A549 (cell line): ENCODE results near the gene DPYD. TPM values are rescaled to one million over a fixed set of nuclear protein-coding genes. Genes with fewer than 3 reads are reported as not detected.

Source experiments
- ATAC-seq, 2 experiments: fragments of 200-7000 bp in 1 of 2; fragments of >200 bp in 1 of 2; cut with Nextera tagmentation in 1 of 2; cut with Tn5 transposase in 1 of 2; 3 replicates each; pipeline versions ENCODE4 v1.8.0 to v1.9.1; 2018 to 2020; ENCODE audit warnings: mild to moderate bottlenecking in 1 of 2, moderate library complexity in 1 of 2
- CTCF ChIA-PET: fragments of 300-600 bp; sonication (Branson Sonifier 250); formaldehyde crosslinking; extraction: SDS; loops from one replicate; lab custom pipeline; 2021; ENCODE audit warnings: antibody characterized with exemption, inconsistent platforms; lab: Yijun Ruan, JAX
- POLR2A ChIA-PET: fragments of 350-600 bp; formaldehyde crosslinking; extraction: SDS; loops from one replicate; lab custom pipeline; 2021; ENCODE audit warnings: antibody characterized with exemption, inconsistent platforms; lab: Yijun Ruan, JAX
- DNase-seq, 2 experiments: peaks; one replicate each; pipeline versions ENCODE4 v3.0.0 to v3.0.0-alpha.2; 2011 to 2016; ENCODE audit warnings: low read depth in 1 of 2, low spot score in 1 of 2
- FAIRE-seq: peaks from 2 replicates; lab custom pipeline; 2011; peaks lifted over from hg19 to GRCh38; lab: Jason Lieb, UNC
- H3K27ac ChIP-seq, 2 experiments: fragments of >200 bp; sonication (Bioruptor Twin); formaldehyde crosslinking; 3 replicates each; pipeline ENCODE4 v1.5.1; 2016 to 2017
- H3K4me1 ChIP-seq: fragments of >200 bp; sonication (Bioruptor Twin); formaldehyde crosslinking; 3 replicates; pipeline ENCODE4 v1.6.1; 2016
- H3K4me2 ChIP-seq: fragments of >200 bp; sonication (Bioruptor Twin); formaldehyde crosslinking; 3 replicates; pipeline ENCODE4 v1.6.1; 2016
- H3K4me3 ChIP-seq: fragments of >200 bp; sonication (Bioruptor Twin); formaldehyde crosslinking; 3 replicates; pipeline ENCODE4 v1.5.1; 2016
- H3K9me3 ChIP-seq: fragments of >200 bp; sonication (Bioruptor Twin); formaldehyde crosslinking; 3 replicates; pipeline ENCODE4 v1.6.1; 2016
- BHLHE40 ChIP-seq: IDR thresholded peaks from 2 replicates; pipeline ENCODE4 v1.6.1; 2012; ENCODE audit warnings: low read depth, low read length, inconsistent platforms
- CBX2 ChIP-seq: fragments of 200-600 bp; sonication (generic); IDR thresholded peaks from 2 replicates; pipeline ENCODE4 v1.6.1; 2016; ENCODE audit warnings: low read depth, mild to moderate bottlenecking, borderline replicate concordance
- CHD2 ChIP-seq: fragments of 150-350 bp; IDR thresholded peaks from 2 replicates; pipeline ENCODE4 v1.6.1; 2014; ENCODE audit warnings: low read length; ENCODE audit not compliant: partially characterized antibody
- CHD4 ChIP-seq: fragments of 200-600 bp; sonication (generic); IDR thresholded peaks from 2 replicates; pipeline ENCODE4 v1.6.1; 2016; ENCODE audit warnings: antibody characterized with exemption, mild to moderate bottlenecking, borderline replicate concordance
- EHF ChIP-seq: fragments of 250-450 bp; sonication (Bioruptor Pico); IDR thresholded peaks from 2 replicates; pipeline ENCODE4 v1.5.0; 2020; ENCODE audit warnings: mild to moderate bottlenecking
- EHMT2 ChIP-seq: fragments of 200-600 bp; sonication (generic); IDR thresholded peaks from 2 replicates; pipeline ENCODE4 v1.6.1; 2016; ENCODE audit warnings: antibody characterized with exemption, low read depth, mild to moderate bottlenecking, moderate library complexity
- EP300 ChIP-seq, 2 experiments: fragments of >200 bp; sonication (Bioruptor Twin); formaldehyde crosslinking; IDR thresholded peaks; 2 replicates in 1 of 2; 3 replicates in 1 of 2; pipeline ENCODE4 v1.6.1; 2016 to 2017
- FOXS1 ChIP-seq: fragments of 250-450 bp; sonication (Bioruptor Pico); IDR thresholded peaks from 2 replicates; pipeline ENCODE4 v1.5.0; 2020; ENCODE audit warnings: mild to moderate bottlenecking, moderate library complexity
- HOXA7 ChIP-seq: fragments of 250-450 bp; sonication (Bioruptor Pico); IDR thresholded peaks from 2 replicates; pipeline ENCODE4 v1.5.0; 2020; ENCODE audit warnings: mild to moderate bottlenecking, moderate library complexity
- KDM1A ChIP-seq: fragments of 200-600 bp; sonication (generic); IDR thresholded peaks from 2 replicates; pipeline ENCODE4 v1.6.1; 2016; ENCODE audit warnings: low read depth, mild to moderate bottlenecking
- NPAS2 ChIP-seq: fragments of 250-450 bp; sonication (Bioruptor Pico); IDR thresholded peaks from 2 replicates; pipeline ENCODE4 v1.8.0; 2022; ENCODE audit warnings: mild to moderate bottlenecking, moderate library complexity, borderline replicate concordance
- POLR2AphosphoS2 ChIP-seq: conservative IDR thresholded peaks from 2 replicates; pipeline ENCODE4 v1.6.1; 2012; ENCODE audit warnings: low read length, improper control_type of control experiment, inconsistent platforms
- RNF2 ChIP-seq: fragments of 200-600 bp; sonication (generic); IDR thresholded peaks from 2 replicates; pipeline ENCODE4 v1.6.1; 2016; ENCODE audit warnings: low read depth, mild to moderate bottlenecking, antibody characterized with exemption, moderate library complexity, borderline replicate concordance
- SMC3 ChIP-seq: fragments of >200 bp; sonication (Bioruptor Twin); formaldehyde crosslinking; IDR thresholded peaks from 3 replicates; pipeline ENCODE4 v1.6.1; 2018; ENCODE audit warnings: inconsistent platforms
- TFCP2L1 ChIP-seq: fragments of 250-450 bp; sonication (Bioruptor Pico); IDR thresholded peaks from 2 replicates; pipeline ENCODE4 v1.5.0; 2021; ENCODE audit warnings: mild to moderate bottlenecking
- TP53 ChIP-seq: fragments of 250-450 bp; sonication (Bioruptor Pico); IDR thresholded peaks from 2 replicates; pipeline ENCODE4 v1.5.0; 2021; ENCODE audit warnings: mild to moderate bottlenecking, moderate library complexity
- ZNF302 ChIP-seq: fragments of 250-450 bp; sonication (Bioruptor Pico); IDR thresholded peaks from 2 replicates; pipeline ENCODE4 v1.9.0; 2021; ENCODE audit warnings: inconsistent platforms, mild to moderate bottlenecking, moderate library complexity
- ZSCAN20 ChIP-seq: fragments of 250-450 bp; sonication (Bioruptor Pico); IDR thresholded peaks from 2 replicates; pipeline ENCODE4 v1.8.0; 2022; ENCODE audit warnings: mild to moderate bottlenecking, moderate library complexity
- WGBS: methylation state at CpG from one replicate; pipeline ENCODE4 v1.1.6; 2017; ENCODE audit errors: missing lambda C conversion rate; 5-methylcytosine and 5-hydroxymethylcytosine counted together
- polyA plus RNA-seq, 4 experiments: library from polyadenylated mRNA; depleted of rRNA in 3 of 4; stranded (reverse); fragments of >200 nt; fragmentation: RNase III in 1 of 4; extraction: RNeasy Plus Mini Kit Qiagen cat#74134 plus additional on column Dnase treatment in 1 of 4; gene quantifications; 2 replicates in 3 of 4; 3 replicates in 1 of 4; pipeline ENCODE4 v1.2.3, GENCODE V29; 2011 to 2017
- TF ChIP-seq, protein P1 (sequence below): fragments of 250-450 bp; sonication (Bioruptor Pico); IDR thresholded peaks from 2 replicates; pipeline ENCODE4 v1.5.0; 2020; ENCODE audit warnings: low read depth, mild to moderate bottlenecking, moderate library complexity
- TF ChIP-seq, protein P2 (sequence below): IDR thresholded peaks from 2 replicates; pipeline ENCODE4 v1.6.1; 2012; ENCODE audit warnings: low read depth, borderline replicate concordance

Gene DPYD
- polyA plus RNA-seq, 2 of the 4 experiments (the other 2 are of a cell fraction) = 5.9 to 7.5 TPM

DNA sequence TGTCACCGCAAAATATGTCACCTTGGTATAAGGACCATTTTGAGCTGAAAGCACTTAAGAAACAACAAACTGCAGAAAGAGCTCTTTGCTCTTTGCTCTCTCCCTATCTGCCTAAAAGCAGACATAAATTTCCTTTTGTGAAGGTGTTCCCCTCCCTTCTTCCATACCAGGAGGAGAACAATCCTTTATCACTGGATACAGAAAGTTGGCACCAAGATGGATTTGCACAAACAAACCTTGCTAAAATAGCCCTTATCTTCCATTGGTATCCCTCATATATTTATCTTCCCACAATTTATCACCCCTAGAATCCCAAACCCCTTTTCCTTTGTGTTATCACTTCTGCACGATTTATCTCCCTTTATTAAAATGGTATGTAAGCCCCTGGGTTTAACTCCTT is 51.4 kb downstream of the DPYD start:
- Histone ChIP-seq H3K9me3 (peaks cover 2% of the 10 kb centered on the region; the same call in 1 of the 3 replicates), H3K4me2 (no peak overlapping the region), H3K27ac (no peak overlapping the region), H3K4me3 (no peak overlapping the region), H3K4me1 (no peaks in the 10 kb centered on the region)
- CTCF ChIA-PET = interaction anchor here (1.0 kb wide), 1 partner anchor 13 kb away, joined by 3 read pairs; no protein-coding TSS in a partner anchor
- ATAC-seq (no peak), DNase-seq (no peak), FAIRE-seq (no peak)
- POLR2A ChIA-PET = no interaction called here
- WGBS = 33% methylated on average over 2 of the region's 2 CpGs
- TF ChIP-seq NPAS2 (CRISPR knock-in tag) = no peak
- TF ChIP-seq FOXS1 (CRISPR knock-in tag) = no peak
- TF ChIP-seq ZSCAN20 = no peak

DNA sequence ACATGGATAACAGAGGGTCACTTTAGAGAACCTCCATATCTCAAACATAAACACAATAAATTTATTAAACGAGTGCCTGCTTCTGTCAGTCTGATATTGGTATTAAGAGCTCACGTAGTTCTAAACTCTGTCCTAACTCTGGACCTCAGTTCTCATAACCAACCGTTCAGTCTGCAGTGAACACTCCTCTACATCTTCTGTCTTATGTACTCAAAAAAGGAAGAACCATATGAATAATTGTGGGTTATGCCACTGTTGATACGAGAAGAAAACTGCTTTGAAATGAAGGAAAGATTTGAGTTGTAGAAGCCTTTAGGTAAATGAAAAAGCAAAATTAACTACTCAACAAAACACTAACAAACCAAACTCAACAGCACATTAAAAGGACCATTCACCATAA is 53.7 kb downstream of the DPYD start:
- WGBS = 82% methylated on average over 4 of the region's 4 CpGs
- ATAC-seq (no peak), DNase-seq (no peak), FAIRE-seq (no peak)
- POLR2A ChIA-PET = no interaction called here
- Histone ChIP-seq H3K9me3 (peaks cover 2% of the 10 kb centered on the region; the same call in 1 of the 3 replicates), H3K4me1 (no peaks in the 10 kb centered on the region), H3K4me2 (no peak overlapping the region), H3K4me3 (no peak overlapping the region), H3K27ac (no peak overlapping the region)
- CTCF ChIA-PET = no interaction called here
- TF ChIP-seq, protein P1, sequence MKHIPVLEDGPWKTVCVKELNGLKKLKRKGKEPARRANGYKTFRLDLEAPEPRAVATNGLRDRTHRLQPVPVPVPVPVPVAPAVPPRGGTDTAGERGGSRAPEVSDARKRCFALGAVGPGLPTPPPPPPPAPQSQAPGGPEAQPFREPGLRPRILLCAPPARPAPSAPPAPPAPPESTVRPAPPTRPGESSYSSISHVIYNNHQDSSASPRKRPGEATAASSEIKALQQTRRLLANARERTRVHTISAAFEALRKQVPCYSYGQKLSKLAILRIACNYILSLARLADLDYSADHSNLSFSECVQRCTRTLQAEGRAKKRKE (CRISPR knock-in tag) = no peak
- no peak for TF ChIP-seq RNF2
- no peak for TF ChIP-seq CHD4
- no peak for TF ChIP-seq POLR2AphosphoS2

- no peak for FAIRE-seq
- H3K4me2 ChIP-seq = no peak overlapping the region
- no peak overlapping the region for H3K27ac ChIP-seq
- peaks cover 2% of the 10 kb centered on the region; the same call in 1 of the 3 replicates for H3K9me3 ChIP-seq
- CTCF ChIA-PET = no interaction called here
- no peaks in the 10 kb centered on the region for H3K4me1 ChIP-seq
- 75% methylated on average over 5 of the region's 5 CpGs for WGBS
- TF ChIP-seq TP53 (CRISPR knock-in tag) (no peak), EHF (no peak), BHLHE40 (no peak), SMC3 (no peak), TFCP2L1 (CRISPR knock-in tag) (no peak), CHD2 (no peak), ZNF302 (CRISPR knock-in tag) (no peak), HOXA7 (no peak), KDM1A (no peak), CBX2 (no peak)
- TF ChIP-seq, protein P1 (CRISPR knock-in tag) = no peak
- TF ChIP-seq, all 56 proteins: peak for 0
- DNase-seq (no peak), ATAC-seq (no peak)
- no peak overlapping the region for H3K4me3 ChIP-seq
- POLR2A ChIA-PET = no interaction called here
Measured at GRCh38 chr1:97864615-97865014, 56.2 kb downstream of the DPYD start.

GRCh38 chr1:97853221-97853620 is 67.6 kb downstream of the DPYD start:
- Histone ChIP-seq H3K9me3 (no peaks in the 10 kb centered on the region), H3K4me1 (peaks cover 20% of the 10 kb centered on the region), H3K4me2 (no peak overlapping the region), H3K27ac (no peak overlapping the region), H3K4me3 (no peak overlapping the region)
- ChIA-PET CTCF (no interaction called here), POLR2A (no interaction called here)
- 100% methylated on average over 1 of the region's 1 CpG for WGBS
- ATAC-seq = no peak
- DNase-seq = no peak
- FAIRE-seq = no peak
- TF ChIP-seq EP300 (IDR thresholded peaks at IDR 0.05) (no peak), EHMT2 (no peak)
- TF ChIP-seq, protein P2, sequence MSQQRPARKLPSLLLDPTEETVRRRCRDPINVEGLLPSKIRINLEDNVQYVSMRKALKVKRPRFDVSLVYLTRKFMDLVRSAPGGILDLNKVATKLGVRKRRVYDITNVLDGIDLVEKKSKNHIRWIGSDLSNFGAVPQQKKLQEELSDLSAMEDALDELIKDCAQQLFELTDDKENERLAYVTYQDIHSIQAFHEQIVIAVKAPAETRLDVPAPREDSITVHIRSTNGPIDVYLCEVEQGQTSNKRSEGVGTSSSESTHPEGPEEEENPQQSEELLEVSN = no peak
- TF ChIP-seq, all 56 proteins: peak for 0
